GM19328 (cell line): ENCODE results near the gene LONP2.
"Not testable (repeated sequence)": the region's sequence is repeated elsewhere in the genome, so short reads cannot be mapped to it uniquely, and the experiment has no call there.

Experiments used
- ATAC-seq: cut with Tn5 transposase; IDR thresholded peaks from one replicate; pipeline ENCODE4 v1.9.1; 2021; ENCODE audit warnings: mild to moderate bottlenecking, moderate library complexity; ENCODE audit not compliant: unreplicated experiment

Gene LONP2

DNA sequence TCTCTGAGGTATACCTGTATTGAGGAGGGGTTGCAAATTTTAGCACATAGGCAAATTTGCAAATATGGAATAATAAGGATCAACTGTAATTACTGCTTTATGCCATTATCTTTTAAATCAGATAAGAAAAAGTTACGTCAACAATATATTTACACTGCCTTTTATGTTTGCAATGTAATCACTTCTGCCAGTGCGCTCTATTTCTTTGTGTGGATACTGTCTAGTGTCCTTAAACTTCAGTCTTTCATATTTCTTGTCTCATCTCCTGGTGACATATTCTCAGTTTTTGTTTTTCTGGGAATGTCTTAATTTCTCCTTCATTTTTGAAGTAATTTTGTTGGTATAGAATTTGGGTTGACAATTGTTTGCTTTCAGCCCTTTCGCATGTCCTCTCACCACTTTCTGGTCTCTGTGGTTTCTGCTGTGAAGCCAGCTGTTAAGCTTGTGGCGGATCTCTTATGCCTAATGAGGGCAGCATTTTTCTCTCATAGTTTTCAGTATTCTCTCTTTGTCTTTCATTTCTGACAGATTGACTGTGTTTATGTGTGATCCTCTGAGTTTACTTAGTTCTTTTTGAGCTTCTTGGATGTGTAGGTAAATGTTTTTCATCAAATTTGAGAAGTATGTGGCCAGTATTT, 40.8 kb downstream of the LONP2 start:
- ATAC-seq = no peak

DNA sequence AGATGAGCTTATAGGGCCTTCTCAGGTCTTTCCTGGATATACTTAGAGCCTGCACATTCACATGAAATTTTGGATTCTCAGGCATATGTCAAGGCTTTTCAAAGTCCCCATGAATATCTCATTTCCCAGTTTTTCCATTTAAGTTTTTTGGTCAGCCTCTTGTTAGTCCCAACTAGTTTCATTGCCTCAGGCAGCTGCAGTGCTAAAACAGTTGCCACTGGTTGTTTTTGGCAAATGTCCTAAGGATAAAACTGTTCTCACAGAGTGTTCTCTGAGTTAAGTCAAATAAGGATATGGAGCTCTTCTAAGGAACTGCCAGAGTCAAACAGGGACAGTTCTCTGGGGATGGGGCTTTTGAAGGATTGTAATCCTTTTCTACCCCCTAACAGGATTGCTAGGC, 43.1 kb downstream of the LONP2 start:
- no peak for ATAC-seq

DNA sequence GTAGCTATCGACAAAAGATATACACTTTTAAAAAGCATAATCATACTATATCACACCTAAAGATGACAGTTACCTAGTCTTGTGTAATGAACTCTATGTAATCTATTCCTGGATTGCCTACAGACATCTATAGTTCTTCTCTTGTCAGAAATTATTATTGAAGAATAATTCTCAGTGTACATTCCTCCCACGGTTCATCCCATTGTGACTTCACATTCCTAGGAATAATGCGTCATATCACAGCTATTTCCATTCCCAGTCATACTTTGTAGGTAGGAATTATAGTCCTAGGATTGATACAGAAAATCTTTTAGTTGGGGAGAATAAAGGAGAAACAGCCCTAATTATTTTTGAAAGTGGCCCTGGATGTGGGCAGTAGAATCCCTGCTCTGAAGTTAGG, 47.2 kb downstream of the LONP2 start:
- ATAC-seq = no peak

DNA sequence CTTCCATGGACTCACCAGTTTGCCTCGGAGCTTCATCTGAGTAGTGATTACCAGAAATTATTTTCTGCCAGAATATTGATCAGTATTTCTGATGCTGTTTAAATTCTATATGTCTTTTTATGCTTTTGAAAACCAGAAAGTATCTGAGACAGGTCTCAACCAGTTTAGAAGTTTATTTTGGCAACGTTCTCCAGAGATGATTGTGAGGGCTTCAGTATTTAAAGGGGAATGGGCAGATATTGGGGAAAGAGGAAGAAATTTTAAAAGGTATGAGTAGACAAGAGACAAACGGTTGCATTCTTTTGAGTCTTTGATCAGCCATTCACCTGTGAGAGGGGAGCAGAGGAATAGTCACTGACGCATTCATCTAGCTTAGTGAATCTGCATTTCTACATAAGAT, 47.7 kb downstream of the LONP2 start:
- ATAC-seq = no peak

DNA sequence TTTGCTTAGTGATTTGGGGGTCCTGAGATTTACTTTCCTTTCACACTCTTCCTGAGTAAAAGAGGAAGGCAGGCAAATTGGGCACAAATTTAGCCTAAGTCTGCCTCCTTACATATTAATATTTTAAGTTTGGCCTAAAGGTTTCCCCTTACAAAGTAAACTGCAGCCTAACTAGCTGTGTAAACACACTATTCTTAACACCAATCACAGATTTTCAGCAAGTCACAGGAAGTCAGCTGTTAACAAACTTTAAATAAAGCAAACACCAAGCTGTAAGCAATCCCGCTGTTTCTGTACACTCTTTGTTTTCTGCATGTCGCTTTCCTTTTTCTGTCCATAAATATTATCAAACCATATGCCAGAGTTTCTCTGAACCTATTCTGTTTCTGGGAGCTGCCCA, 48.4 kb downstream of the LONP2 start:
- ATAC-seq = no peak

DNA sequence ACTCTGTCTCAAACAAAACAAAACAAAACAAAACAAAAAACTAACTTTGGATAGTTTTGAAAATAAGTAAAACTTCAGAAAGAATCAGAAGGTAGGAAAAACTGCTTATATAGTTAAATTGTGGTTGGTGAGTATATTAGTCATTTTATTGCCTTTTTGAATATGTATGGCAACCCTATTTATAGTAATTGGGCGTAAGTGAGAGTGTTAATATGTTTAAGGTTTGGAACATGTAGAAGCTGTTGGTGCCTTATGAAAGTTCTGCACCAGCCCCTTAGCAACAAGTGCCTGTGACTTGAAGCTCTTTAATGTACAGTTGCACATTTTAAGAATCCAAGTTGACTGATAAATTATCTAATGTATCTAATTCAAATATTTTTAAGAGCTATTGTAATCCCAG, 50.6 kb downstream of the LONP2 start:
- no peak for ATAC-seq

DNA sequence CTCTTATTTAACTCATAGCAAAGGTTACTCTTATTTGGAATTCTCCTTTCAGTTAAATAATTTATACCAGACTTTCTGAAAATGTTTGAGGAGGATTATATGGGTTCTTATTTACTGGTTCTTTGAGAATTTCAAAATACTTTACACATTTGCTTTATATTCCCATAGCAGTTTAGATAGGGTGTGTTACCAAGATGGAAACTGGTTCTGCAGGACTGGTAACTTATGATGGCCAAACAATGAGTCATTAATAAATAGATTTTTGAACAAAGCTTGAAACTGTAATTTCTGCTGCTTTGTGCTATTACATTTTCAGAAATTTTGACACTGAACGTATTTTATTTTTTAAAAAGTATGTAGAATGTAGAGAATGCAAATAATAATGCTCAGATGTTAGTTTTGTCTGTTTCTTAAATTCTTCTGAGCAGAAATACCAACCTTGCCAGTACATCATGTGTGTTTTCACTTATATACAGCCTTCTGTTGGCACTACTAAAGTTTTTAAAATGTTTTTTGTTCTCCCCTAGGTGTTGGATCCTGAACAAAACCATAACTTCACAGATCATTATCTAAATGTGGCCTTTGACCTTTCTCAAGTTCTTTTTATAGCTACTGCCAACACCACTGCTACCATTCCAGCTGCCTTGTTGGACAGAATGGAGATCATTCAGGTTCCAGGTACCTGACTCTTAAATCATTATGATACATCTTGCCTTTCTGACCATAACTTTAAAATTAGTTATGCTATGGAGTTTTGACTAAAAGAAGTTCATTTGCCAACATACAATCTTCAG, 51.6 kb downstream of the LONP2 start:
- no peak for ATAC-seq

DNA sequence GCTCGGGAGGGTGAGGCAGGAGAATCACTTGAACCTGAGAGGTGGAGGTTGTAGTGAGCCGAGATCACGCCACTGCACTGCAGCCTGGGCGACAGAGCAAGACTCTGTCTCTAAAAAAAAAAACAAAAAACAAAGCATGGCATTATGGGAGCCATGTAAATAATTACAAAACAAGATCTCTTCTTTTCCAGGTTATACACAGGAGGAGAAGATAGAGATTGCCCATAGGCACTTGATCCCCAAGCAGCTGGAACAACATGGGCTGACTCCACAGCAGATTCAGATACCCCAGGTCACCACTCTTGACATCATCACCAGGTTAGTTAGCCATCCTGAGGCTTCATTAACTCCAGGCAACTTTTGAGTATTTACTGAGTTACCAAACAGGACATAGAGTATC, 55.4 kb downstream of the LONP2 start:
- ATAC-seq = no peak

DNA sequence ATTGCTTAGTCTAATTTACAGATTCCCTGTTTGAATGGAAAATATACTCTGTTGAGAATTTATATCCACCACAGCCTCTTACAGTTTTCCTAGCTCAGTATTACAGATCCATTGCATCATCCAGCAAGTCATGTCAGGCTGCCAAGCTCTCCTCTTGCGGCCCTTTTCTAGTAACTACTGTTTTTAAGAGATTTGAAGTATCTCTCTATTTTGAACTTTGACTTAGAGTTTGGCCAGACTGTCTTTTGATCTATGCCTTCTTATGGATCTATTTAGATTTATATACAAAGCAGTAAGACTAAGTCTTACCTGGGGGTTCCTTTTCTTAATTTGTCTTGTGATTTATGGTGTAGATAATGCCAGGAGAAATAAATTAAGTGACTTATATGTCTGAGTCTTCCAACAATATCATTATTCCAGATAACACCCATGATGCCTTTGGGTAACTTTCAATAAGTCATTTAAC, 56.3 kb downstream of the LONP2 start:
- no peak for ATAC-seq

DNA sequence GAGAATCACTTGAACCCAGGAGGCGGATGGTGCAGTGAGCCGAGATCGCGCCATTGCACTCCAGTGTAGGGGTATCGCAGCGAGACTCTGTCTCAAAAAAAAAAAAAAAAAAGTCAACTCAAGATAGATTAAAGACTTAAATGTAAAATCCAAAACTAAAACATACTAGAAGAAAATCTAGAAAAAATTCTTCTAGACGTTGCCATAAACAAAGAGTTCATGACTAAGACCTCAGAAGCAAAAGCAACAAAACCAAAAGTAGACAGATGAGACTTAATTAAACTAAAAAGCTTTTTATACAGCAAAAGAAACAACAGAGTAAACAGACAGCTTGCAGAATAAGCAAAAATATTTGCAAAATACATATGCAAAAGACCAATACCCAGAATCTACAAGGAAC, 64.4 kb downstream of the LONP2 start:
- ATAC-seq = no peak

DNA sequence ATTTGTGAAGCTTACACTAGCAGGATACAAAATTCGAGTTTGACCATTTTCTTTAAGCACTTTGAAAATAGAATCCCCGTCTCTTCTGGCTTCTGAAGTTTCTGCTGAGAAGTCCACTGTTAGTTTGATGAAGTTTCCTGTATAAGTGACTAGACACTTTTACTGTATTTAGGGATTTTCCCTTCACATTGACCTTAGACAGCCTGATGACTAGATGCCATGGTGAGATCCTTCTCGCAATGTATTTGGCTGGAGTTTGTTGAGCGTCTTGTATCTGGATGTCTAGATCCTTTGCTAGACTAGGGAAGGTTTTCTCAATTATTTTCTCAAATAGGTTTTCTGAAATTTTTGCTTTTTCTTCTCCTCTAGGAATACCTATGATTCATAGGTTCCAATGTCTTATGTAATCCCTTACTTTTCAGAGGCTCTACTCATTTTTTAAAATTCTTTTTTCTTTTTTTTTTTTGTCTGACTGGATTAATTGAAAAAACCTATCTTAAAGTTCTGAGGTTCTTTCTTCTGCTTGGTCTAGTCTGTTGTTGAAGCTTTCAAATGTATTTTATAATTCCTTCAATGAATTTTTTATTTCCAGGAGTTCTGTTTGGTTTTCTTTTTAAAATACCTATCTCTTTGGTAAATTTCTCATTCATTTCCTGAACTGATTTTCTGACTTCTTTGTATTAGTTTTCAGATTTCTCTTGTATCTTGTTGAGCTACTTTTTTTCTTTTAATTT, 67.0 kb downstream of the LONP2 start:
- ATAC-seq = no peak

DNA sequence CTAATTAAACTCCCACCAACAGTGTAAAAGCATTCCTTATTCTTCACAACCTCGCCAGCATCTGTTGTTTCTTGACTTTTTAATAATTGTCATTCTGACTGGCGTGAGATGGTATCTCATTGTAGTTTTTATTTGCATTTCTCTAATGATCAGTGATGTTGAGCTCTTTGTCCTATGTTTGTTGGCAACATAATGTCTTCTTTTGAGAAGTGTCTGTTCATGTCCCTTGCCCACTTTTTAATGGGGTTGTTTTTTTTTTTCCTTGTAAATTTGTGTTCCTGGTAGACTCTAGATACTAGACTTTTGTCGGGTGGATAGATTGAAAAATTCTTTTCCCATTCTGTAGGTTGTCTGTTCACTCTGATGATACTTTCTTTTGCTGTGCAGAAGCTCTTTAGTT, 69.8 kb downstream of the LONP2 start:
- not testable (repeated sequence) for ATAC-seq

DNA sequence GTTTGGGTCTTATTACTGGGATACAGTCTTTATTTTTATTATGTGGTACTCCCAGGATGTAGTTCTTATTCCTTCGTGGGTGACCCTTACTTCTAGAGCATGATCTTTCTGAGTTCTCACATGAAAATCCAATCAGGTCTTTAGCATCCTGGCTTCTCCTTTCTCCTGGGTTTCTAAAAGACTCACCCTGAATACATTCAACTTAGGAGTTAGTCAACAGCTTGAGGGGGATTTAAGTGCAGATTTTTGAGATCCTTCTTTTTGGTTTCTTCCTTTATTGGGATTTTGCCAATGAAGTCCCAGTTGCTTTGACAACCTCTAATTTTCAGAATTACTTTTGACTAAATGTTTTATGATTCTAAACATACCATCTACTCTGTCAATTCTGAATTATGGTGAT, 72.9 kb downstream of the LONP2 start:
- ATAC-seq = no peak

DNA sequence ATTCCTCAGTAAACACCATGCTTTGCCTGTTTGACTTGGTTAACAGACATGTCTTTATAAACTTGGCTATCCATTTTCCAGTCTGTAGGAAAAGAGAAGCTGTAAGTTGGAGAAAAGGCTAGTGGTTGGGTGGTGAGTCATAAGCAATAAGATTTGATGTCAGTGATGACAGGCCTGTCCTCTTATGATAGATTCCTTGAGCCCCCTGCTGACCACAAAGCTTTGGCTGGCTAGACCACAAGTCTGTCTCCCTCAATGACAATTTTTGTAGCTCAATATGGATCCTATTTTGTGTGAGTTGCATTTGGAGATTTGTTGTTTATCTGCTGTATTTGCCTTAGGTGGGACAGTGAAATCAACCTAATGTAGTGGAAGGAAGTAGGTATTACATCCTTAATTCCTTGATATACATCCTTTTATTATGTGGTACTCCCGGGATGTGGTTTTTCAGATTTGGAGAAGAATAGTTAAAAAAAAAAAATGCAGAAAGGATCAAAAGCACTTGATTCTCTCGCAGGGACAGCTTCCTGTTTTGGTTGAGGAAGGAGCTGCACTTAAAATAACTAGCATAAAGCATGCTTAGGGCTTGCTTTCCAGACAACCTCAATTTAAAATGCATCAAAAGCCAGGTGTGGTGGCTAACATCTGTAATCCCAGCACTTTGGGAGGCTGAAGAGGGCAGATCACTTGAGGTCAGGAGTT, 73.7 kb downstream of the LONP2 start:
- ATAC-seq = no peak

DNA sequence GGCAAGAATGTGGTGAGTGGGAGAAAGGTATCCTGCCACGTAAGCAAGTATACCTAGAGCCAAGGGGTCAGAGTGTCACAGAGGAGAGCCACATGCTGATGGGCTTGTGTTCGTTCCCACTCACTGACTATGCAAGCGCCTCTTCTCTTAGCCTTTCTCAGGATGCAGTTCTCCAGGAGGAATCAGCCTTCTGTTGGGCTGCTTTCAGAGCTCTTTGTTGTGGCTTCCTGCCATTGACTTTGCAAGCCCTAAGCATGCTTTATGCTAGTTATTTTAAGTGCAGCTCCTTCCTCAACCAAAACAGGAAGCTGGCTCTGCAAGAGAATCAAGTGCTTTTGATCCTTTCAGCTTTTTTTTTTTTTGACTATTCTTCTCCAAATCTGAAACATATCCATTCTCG, 74.5 kb downstream of the LONP2 start:
- no peak for ATAC-seq

DNA sequence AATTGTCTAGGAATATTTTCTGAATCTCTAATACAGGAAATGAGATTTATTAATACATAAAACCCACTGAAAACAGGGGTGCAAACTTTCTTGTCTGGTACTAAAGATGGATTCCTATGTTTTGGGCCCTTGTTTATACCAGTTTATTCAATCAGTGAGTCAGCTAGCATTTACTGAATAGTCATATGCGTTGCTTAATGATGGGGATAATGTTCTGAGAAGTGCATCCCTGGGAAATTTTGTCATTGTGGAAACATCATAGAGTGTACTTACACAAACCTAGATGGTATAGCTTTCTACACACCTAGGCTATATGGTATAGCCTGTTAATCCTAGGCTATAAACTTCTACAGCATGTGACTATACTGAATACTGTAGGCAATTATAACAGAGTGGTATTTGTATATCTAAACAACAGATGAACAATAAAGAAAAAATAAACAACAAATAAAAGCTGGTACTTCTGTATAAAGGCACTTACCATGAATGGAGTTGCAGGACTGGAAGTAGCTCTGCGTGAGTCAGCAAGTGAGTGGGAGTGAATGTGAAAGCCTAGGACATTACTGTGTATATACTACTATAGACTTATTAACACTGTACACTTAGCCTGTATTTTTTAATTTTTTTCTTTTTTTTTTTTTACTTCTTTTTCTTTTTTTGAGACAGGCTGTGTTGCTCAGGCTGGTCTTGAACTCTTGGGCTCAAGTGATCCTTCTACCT, 77.4 kb downstream of the LONP2 start:
- no peak for ATAC-seq

DNA sequence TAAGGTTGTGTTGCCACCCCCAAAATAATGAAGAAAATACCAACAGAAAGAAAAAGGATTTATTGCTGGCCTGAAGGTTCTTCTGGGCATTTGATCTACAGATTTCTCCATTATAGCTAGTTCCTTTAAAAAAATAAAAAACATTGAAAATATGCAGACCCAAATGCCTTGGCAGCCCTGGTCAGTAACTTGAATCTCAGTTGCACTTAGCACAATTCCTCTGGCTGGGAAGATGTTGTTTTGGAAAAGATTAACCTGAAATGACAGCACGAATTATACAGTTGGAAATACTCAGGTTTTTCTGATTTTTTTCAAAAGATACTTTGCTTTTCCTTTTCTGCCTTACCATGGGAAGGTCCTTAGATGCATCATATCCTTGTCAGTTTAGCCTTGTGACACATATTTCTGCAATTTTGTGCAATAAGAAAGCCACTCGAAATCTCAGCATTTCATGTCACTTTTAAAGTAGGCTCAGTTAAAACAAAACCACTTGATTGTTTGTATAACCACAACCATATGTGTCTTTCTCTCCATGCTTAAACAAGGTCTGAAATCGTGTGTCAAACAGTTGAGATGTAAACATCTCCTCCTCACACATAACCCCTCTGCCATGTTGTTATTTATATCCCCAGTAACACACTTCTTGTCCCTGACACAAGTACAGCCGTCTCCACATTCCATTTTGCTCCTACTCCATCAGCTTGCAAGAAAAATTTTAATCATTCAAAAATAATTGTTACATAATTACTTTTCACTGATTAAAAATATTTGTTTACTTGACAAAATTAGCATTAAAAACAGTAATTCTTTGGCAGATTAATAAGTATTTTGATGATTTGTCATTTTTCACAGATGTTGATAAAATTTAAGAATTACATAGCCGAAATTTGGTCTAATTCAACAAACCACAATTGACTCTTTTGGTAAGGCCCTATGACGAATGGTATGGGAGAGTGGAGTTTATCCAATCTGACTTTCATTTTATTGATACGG, 80.0 kb downstream of the LONP2 start:
- no peak for ATAC-seq

DNA sequence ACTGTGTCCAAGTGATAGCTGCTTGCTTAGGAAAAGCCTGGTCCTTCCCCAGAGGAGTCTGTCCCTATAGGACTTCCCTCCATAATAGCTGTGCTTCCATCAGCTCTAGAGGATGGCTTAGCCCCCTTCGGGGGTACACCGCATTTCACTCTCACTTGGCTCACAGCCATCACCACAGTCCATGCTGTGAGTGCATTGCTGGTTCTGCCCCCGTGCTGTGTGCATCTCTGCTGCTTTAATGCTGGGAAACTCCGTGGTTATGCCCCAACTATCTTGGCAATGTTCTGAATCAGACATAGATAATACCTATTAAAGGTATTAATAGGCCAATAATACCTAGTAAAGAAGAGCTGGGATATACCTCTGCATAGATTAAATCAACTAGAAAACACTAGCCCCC, 82.8 kb downstream of the LONP2 start:
- no peak for ATAC-seq

DNA sequence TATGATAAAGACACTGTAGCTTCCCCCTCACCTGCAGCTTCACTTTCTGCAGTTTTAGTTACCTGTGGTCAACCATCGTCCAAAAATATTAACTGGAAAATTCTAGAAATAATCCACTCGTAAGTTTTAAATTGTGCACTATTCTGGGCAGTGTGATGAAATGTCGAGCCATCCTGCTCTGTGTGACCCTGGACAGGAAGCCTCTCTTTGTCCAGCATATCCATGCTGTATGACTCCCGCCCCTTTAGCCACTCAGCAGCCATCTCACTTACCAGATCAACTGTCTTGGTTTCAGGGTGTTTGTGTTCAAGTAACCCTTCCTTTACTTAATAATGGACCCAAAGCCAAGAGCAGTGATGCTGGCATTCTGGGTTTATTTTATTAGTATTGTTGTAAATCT, 85.0 kb downstream of the LONP2 start:
- ATAC-seq = no peak
